Ishikawa (cell line): ENCODE data around the gene ATP5F1D.

Experiments used
- CEBPB ChIP-seq: IDR thresholded peaks from 2 replicates; pipeline ENCODE4 v1.6.1; 2012
- EGR1 ChIP-seq: IDR thresholded peaks from 2 replicates; pipeline ENCODE4 v1.6.1; 2012
- EP300 ChIP-seq: IDR thresholded peaks from 2 replicates; pipeline ENCODE4 v1.6.1; 2012; ENCODE audit warnings: borderline replicate concordance
- FOXM1 ChIP-seq: IDR thresholded peaks from 2 replicates; pipeline ENCODE4 v1.6.1; 2012; ENCODE audit warnings: low read depth, borderline replicate concordance
- MAX ChIP-seq: IDR thresholded peaks from 2 replicates; pipeline ENCODE4 v1.6.1; 2012
- NFIC ChIP-seq: IDR thresholded peaks from 2 replicates; pipeline ENCODE4 v1.6.1; 2012
- RAD21 ChIP-seq: IDR thresholded peaks from 2 replicates; pipeline ENCODE4 v1.6.1; 2012; ENCODE audit warnings: low read depth
- REST ChIP-seq: IDR thresholded peaks from 2 replicates; pipeline ENCODE4 v1.6.1; 2012; ENCODE audit warnings: low read depth, mild to moderate bottlenecking
- TAF1 ChIP-seq: IDR thresholded peaks from 2 replicates; pipeline ENCODE4 v1.6.1; 2012; ENCODE audit warnings: low read depth, mild to moderate bottlenecking
- USF1 ChIP-seq: IDR thresholded peaks from 2 replicates; pipeline ENCODE4 v1.6.1; 2012
- YY1 ChIP-seq: IDR thresholded peaks from 2 replicates; pipeline ENCODE4 v1.6.1; 2012; ENCODE audit warnings: low read depth
- ZBTB7A ChIP-seq: IDR thresholded peaks from 2 replicates; pipeline ENCODE4 v1.6.1; 2012; ENCODE audit warnings: low read depth

DNA sequence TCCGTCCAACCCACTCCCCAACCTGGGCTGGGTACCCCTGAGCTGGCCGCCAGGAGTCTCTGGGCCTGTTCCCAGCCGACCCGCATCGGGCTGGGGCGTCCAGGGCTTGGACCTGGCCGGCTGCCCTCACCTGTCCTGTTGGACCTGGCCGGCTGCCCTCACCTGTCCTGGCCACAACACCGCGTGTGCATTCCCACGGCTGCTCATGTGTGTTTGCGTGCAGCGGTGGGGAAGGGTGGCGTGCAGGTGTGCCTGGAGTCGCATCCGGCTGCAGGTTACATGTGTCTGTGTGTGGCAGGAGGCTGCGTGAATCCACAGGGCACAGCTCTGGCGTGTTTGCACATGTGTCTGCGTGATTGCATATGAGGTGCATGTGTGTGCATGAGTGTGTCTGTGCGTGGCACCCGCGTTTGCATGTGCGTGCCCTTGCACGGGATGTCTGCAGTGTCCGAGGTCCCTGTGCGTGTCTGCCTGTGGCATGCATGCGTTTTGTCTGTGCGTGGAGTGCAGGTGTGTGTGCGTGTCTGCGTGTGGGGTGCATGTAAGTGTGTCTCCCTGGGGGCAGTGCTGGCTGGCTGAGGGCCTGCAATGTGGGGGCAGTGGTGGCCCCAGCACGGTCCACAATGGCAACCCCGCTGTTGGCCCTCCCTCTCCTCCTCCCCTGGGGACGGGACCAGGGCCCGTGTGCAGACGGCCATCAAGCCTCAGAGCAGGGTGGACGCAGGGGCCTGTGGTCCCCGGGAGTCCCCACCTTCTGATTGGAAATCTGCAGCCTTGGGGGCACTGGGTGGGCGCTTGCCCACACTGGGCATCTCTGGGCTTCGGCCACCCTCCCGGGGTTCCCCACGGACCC is 47.5 kb downstream of the ATP5F1D start:
- no peak for TF ChIP-seq FOXM1
- no peak for TF ChIP-seq EP300
- TF ChIP-seq MAX, result no peak
- TF ChIP-seq YY1, result no peak
- no peak for TF ChIP-seq NFIC
- TF ChIP-seq RAD21, result no peak
- no peak for TF ChIP-seq ZBTB7A
- TF ChIP-seq REST, result no peak
- TF ChIP-seq EGR1, result no peak
- TF ChIP-seq TAF1, result no peak
- no peak for TF ChIP-seq CEBPB
- TF ChIP-seq USF1, result no peak
